Kidney (tissue), 14 donors: ENCODE measurements around the gene CRTC3. TPM values are rescaled to one million over a fixed set of nuclear protein-coding genes. Genes with fewer than 3 reads are reported as not detected.

ENCODE experiments used
- DNase-seq, 5 donors: peaks; one replicate each; pipeline ENCODE4 v3.0.0-alpha.2; 2013 to 2020
- FAIRE-seq: peaks from 2 replicates; lab custom pipeline; 2012; peaks lifted over from hg19 to GRCh38; lab: Jason Lieb, UNC
- H3K27ac ChIP-seq, 2 donors: one replicate each; pipeline ENCODE4 v1.7.0; 2013; ENCODE audit warnings: low read depth in 2 of 2, low read length in 2 of 2, inconsistent platforms in 1 of 2
- H3K27me3 ChIP-seq: one replicate; pipeline ENCODE4 v1.7.1; 2013; ENCODE audit warnings: low read length, inconsistent platforms; ENCODE audit not compliant: control insufficient read depth, insufficient read depth
- H3K36me3 ChIP-seq, 3 donors: one replicate each; pipeline versions ENCODE4 v1.7.0 to v1.7.1; 2013; ENCODE audit warnings: low read length in 3 of 3, control low read depth in 1 of 3, inconsistent platforms in 1 of 3; ENCODE audit not compliant: insufficient read depth in 3 of 3, control insufficient read depth in 2 of 3
- H3K4me1 ChIP-seq, 3 donors: one replicate each; pipeline versions ENCODE4 v1.7.0 to v1.7.1; 2013; ENCODE audit warnings: low read length in 3 of 3, inconsistent platforms in 1 of 3, low read depth in 1 of 3; ENCODE audit not compliant: control insufficient read depth in 2 of 3, insufficient read depth in 2 of 3
- H3K4me3 ChIP-seq, 3 donors: one replicate each; pipeline versions ENCODE4 v1.7.0 to v1.8.1; 2013; ENCODE audit warnings: low read length in 3 of 3, control low read depth in 1 of 3, inconsistent platforms in 1 of 3
- H3K9ac ChIP-seq, 3 donors: one replicate each; pipeline versions ENCODE4 v1.7.0 to v1.7.1; 2013; ENCODE audit warnings: low read length in 3 of 3, control low read depth in 1 of 3, inconsistent platforms in 1 of 3
- H3K9me3 ChIP-seq, 3 donors: one replicate each; pipeline versions ENCODE4 v1.7.0 to v1.7.1; 2013; ENCODE audit warnings: low read length in 3 of 3, control low read depth in 1 of 3, inconsistent platforms in 1 of 3; ENCODE audit not compliant: control insufficient read depth in 2 of 3, insufficient read depth in 1 of 3
- CTCF ChIP-seq: IDR thresholded peaks from 3 replicates; pipeline ENCODE4 v1.5.1; 2012; ENCODE audit warnings: mild to moderate bottlenecking, moderate library complexity, borderline replicate concordance; ENCODE audit not compliant: insufficient read depth; ENCODE audit errors: extremely low read depth
- intact Hi-C: fragments of 100-400 bp; cut with DNase I; formaldehyde crosslinking; loops from one replicate; pipeline ENCODE4 v1.11.1; 2022
- polyA plus RNA-seq: library from polyadenylated mRNA; stranded (reverse); fragments of 350-450 nt; fragmentation: Illumina TruSeq; extraction: RNeasy Lipid Tissue Mini Kit (QIAGEN cat#74804); gene quantifications from one replicate; pipeline ENCODE4 v1.2.3, GENCODE V29; 2014; ENCODE audit warnings: low read depth, low replicate concordance; ENCODE audit not compliant: insufficient read depth
- total RNA-seq: library from RNA; stranded (reverse); fragmentation: NEBNext Ultra II Directional; extraction: Animal tissue kit (Norgen Biotek cat#: 25700); gene quantifications from one replicate; pipeline ENCODE4 v1.2.1, GENCODE V29; 2021
- donor health status: control.
- donor health status: control.
- donor health status: control.
- donor health status: control.
- donor health status: control.
- donor health status: DM: yes; HTN: yes; CAD: no.
- donor health status: Normal renal cell carcinoma (clear cell type).

The CRTC3 gene
- total and polyA plus RNA-seq, 2 donors from 2014 or later, result 9.2 to 49.0 TPM

GRCh38 chr15:90691369-90691768 lies 161.6 kb downstream of the CRTC3 start:
- Histone ChIP-seq H3K4me1 (no peaks in the 10 kb centered on the region), H3K9me3 (no peaks in the 10 kb centered on the region), H3K27ac (no peak overlapping the region), H3K4me3 (no peak overlapping the region), H3K27me3 (no peaks in the 10 kb centered on the region), H3K9ac (no peak overlapping the region), H3K36me3 (no peaks in the 10 kb centered on the region)
- FAIRE-seq (no peak), DNase-seq (no peak)
- intact Hi-C loops, result no loop called here
- TF ChIP-seq CTCF, result no peak

- Histone ChIP-seq H3K9ac (no peak overlapping the region), H3K9me3 (no peaks in the 10 kb centered on the region), H3K36me3 (no peaks in the 10 kb centered on the region), H3K27ac (no peak overlapping the region), H3K27me3 (no peaks in the 10 kb centered on the region), H3K4me3 (no peak overlapping the region), H3K4me1 (no peaks in the 10 kb centered on the region)
- FAIRE-seq, result no peak
- no peak for DNase-seq
- intact Hi-C loops, result no loop called here
- TF ChIP-seq CTCF, result no peak
These were observed 162.5 kb downstream of the CRTC3 start for GRCh38 chr15:90691982-90692773.

Other genes starting within 250 kb of the CRTC3 start
- gene ZNF774, start 177.6 kb upstream of the CRTC3 start, total RNA-seq, result 3.1 TPM
- 1.7 TPM for gene ZNF774, start 177.6 kb upstream of the CRTC3 start, polyA plus RNA-seq
- gene IQGAP1, start 141.7 kb upstream of the CRTC3 start, total RNA-seq, result 218 TPM
- gene IQGAP1, start 141.7 kb upstream of the CRTC3 start, polyA plus RNA-seq, result 70.0 TPM
- 2.8 TPM for gene BLM, start 187.4 kb downstream of the CRTC3 start, total RNA-seq
- gene BLM, start 187.4 kb downstream of the CRTC3 start, polyA plus RNA-seq, result 1.1 TPM